Urinary bladder (tissue), 4 donors: ENCODE measurements around the gene ADAMTS16. TPM values are rescaled to one million over a fixed set of nuclear protein-coding genes. Genes with fewer than 3 reads are reported as not detected.

ENCODE experiments used
- DNase-seq: peaks from one replicate; pipeline ENCODE4 v3.0.0-alpha.2; 2015; ENCODE audit errors: extremely low spot score
- H3K27ac ChIP-seq: one replicate; pipeline ENCODE4 v1.5.1; 2013; ENCODE audit warnings: low read depth, mild to moderate bottlenecking, moderate library complexity
- H3K36me3 ChIP-seq: one replicate; pipeline ENCODE4 v1.6.1; 2013; ENCODE audit warnings: mild to moderate bottlenecking, moderate library complexity; ENCODE audit not compliant: insufficient read depth
- H3K4me1 ChIP-seq: one replicate; pipeline ENCODE4 v1.6.1; 2013; ENCODE audit warnings: mild to moderate bottlenecking, moderate library complexity; ENCODE audit not compliant: insufficient read depth
- H3K4me3 ChIP-seq: one replicate; pipeline ENCODE4 v1.5.1; 2013; ENCODE audit warnings: low read depth, low read length
- WGBS: extraction: QIAGEN DNeasy Blood & Tissue Kit; methylation state at CpG from one replicate; pipeline ENCODE4 v1.1.7; 2013; 5-methylcytosine and 5-hydroxymethylcytosine counted together
- polyA plus RNA-seq: library from polyadenylated mRNA; stranded (reverse); fragments of 200-250 nt; gene quantifications from one replicate; pipeline ENCODE4 v1.2.3, GENCODE V29; 2013
- small RNA-seq: library from RNA; depleted of rRNA; stranded (forward); fragments of <200 nt; gene quantifications from one replicate; pipeline ENCODE3, GENCODE V24; 2014
- total RNA-seq: library from RNA; depleted of rRNA; stranded (reverse); fragments of >200 nt; gene quantifications from one replicate; pipeline ENCODE4 v1.2.3, GENCODE V29; 2014
- donor health status: healthy with polysubstance abuse.
- donor health status: healthy.

ADAMTS16 gene
- total and polyA plus RNA-seq, 2 donors: 0.16 to 13.5 TPM

GRCh38 chr5:5356765-5357164 is 216.6 kb downstream of the ADAMTS16 start:
- Histone ChIP-seq H3K4me3 (no peak overlapping the region), H3K27ac (no peak overlapping the region), H3K4me1 (no peaks in the 10 kb centered on the region), H3K36me3 (no peaks in the 10 kb centered on the region)
- DNase-seq: no peak

GRCh38 chr5:5359618-5360017 is 219.5 kb downstream of the ADAMTS16 start:
- DNase-seq: no peak
- Histone ChIP-seq H3K27ac (no peak overlapping the region), H3K36me3 (no peaks in the 10 kb centered on the region), H3K4me3 (no peak overlapping the region), H3K4me1 (no peaks in the 10 kb centered on the region)
- WGBS: 90% methylated on average over 9 of the region's 9 CpGs

- no peaks in the 10 kb centered on the region for H3K36me3 ChIP-seq
- H3K27ac ChIP-seq: no peak overlapping the region
- DNase-seq: no peak
- 88% methylated on average over 8 of the region's 8 CpGs for WGBS
- H3K4me3 ChIP-seq: no peak overlapping the region
- no peaks in the 10 kb centered on the region for H3K4me1 ChIP-seq
These were observed 220.3 kb downstream of the ADAMTS16 start for GRCh38 chr5:5360363-5360940.

- Histone ChIP-seq H3K36me3 (no peaks in the 10 kb centered on the region), H3K4me3 (no peak overlapping the region), H3K4me1 (no peaks in the 10 kb centered on the region), H3K27ac (no peak overlapping the region)
- no peak for DNase-seq
- 59% methylated on average over 10 of the region's 10 CpGs for WGBS
These were observed 220.9 kb downstream of the ADAMTS16 start for GRCh38 chr5:5360941-5361520.

GRCh38 chr5:5363045-5363444 is 222.9 kb downstream of the ADAMTS16 start:
- Histone ChIP-seq H3K4me1 (no peaks in the 10 kb centered on the region), H3K27ac (no peak overlapping the region), H3K36me3 (no peaks in the 10 kb centered on the region), H3K4me3 (no peak overlapping the region)
- no peak for DNase-seq
- 91% methylated on average over 3 of the region's 3 CpGs for WGBS

GRCh38 chr5:5364932-5365331 is 224.8 kb downstream of the ADAMTS16 start:
- Histone ChIP-seq H3K4me1 (no peaks in the 10 kb centered on the region), H3K27ac (no peak overlapping the region), H3K36me3 (no peaks in the 10 kb centered on the region), H3K4me3 (no peak overlapping the region)
- 95% methylated on average over 7 of the region's 7 CpGs for WGBS
- DNase-seq: no peak

- DNase-seq: no peak
- no peak overlapping the region for H3K27ac ChIP-seq
- no peaks in the 10 kb centered on the region for H3K36me3 ChIP-seq
- H3K4me1 ChIP-seq: no peaks in the 10 kb centered on the region
- 66% methylated on average over 1 of the region's 1 CpG for WGBS
- H3K4me3 ChIP-seq: no peak overlapping the region
These were observed 227.6 kb downstream of the ADAMTS16 start for GRCh38 chr5:5367739-5368138.

- 68% methylated on average over 4 of the region's 4 CpGs for WGBS
- Histone ChIP-seq H3K4me1 (no peaks in the 10 kb centered on the region), H3K27ac (no peak overlapping the region), H3K36me3 (no peaks in the 10 kb centered on the region), H3K4me3 (no peak overlapping the region)
- no peak for DNase-seq
These were observed 229.0 kb downstream of the ADAMTS16 start for GRCh38 chr5:5369051-5369605.

Small RNA genes within 50 kb of the gene (small RNA-seq; reads per million reads assigned to genes)
- not detected for gene RN7SKP73
